Hindlimb muscle (tissue), 1 donor: ENCODE data around the gene LANCL2. TPM values are rescaled to one million over a fixed set of nuclear protein-coding genes. Genes with fewer than 3 reads are reported as not detected.

Experiments used
- DNase-seq: peaks from one replicate; pipeline ENCODE4 v3.0.0-alpha.2; 2013
- polyA plus RNA-seq: library from polyadenylated mRNA; unstranded; fragments of 120-200 nt; gene quantifications from one replicate; pipeline ENCODE4 v1.2.1, GENCODE V29; 2013; ENCODE audit not compliant: insufficient read length

Gene LANCL2
- polyA plus RNA-seq, 1 donor, result 20.5 TPM

GRCh38 chr7:55438085-55438756 lies 73.1 kb downstream of the LANCL2 start:
- no peak for DNase-seq

- DNase-seq, result peak; percentile 8
Measured at GRCh38 chr7:55438757-55439525, 73.8 kb downstream of the LANCL2 start.

GRCh38 chr7:55439627-55440026 lies 74.5 kb downstream of the LANCL2 start:
- no peak for DNase-seq

- DNase-seq, result no peak
Measured at GRCh38 chr7:55440040-55440690, 75.0 kb downstream of the LANCL2 start.

- no peak for DNase-seq
Measured at GRCh38 chr7:55441002-55441401, 75.9 kb downstream of the LANCL2 start.

- DNase-seq, result no peak
Measured at GRCh38 chr7:55441774-55442522, 76.8 kb downstream of the LANCL2 start.

GRCh38 chr7:55444786-55445185 lies 79.6 kb downstream of the LANCL2 start:
- DNase-seq, result no peak

- DNase-seq, result no peak
Measured at GRCh38 chr7:55448526-55448925, 83.4 kb downstream of the LANCL2 start.

GRCh38 chr7:55449205-55449991 lies 84.3 kb downstream of the LANCL2 start:
- no peak for DNase-seq

GRCh38 chr7:55449992-55450535 lies 84.9 kb downstream of the LANCL2 start:
- DNase-seq, result no peak

GRCh38 chr7:55452971-55453370 lies 87.8 kb downstream of the LANCL2 start:
- DNase-seq, result no peak

- DNase-seq, result no peak
Measured at GRCh38 chr7:55457801-55458200, 92.7 kb downstream of the LANCL2 start.

- DNase-seq, result no peak
Measured at GRCh38 chr7:55458351-55458750, 93.2 kb downstream of the LANCL2 start.

GRCh38 chr7:55463686-55464262 lies 98.6 kb downstream of the LANCL2 start:
- no peak for DNase-seq

GRCh38 chr7:55464422-55464821 lies 99.3 kb downstream of the LANCL2 start:
- DNase-seq, result no peak

- DNase-seq, result no peak
Measured at GRCh38 chr7:55465691-55466090, 100.6 kb downstream of the LANCL2 start.

GRCh38 chr7:55467047-55467593 lies 102.0 kb downstream of the LANCL2 start:
- DNase-seq, result no peak

- no peak for DNase-seq
Measured at GRCh38 chr7:55468495-55468894, 103.4 kb downstream of the LANCL2 start.

GRCh38 chr7:55469271-55469681 lies 104.1 kb downstream of the LANCL2 start:
- DNase-seq, result no peak

GRCh38 chr7:55469721-55470120 lies 104.6 kb downstream of the LANCL2 start:
- no peak for DNase-seq

GRCh38 chr7:55470261-55470660 lies 105.1 kb downstream of the LANCL2 start:
- DNase-seq, result no peak
